HG03575 (cell line): Measurements from ENCODE around the gene ALG3.
"Not testable (repeated sequence)": the region's sequence is repeated elsewhere in the genome, so short reads cannot be mapped to it uniquely, and the experiment has no call there.

Experiments
- ATAC-seq: cut with Tn5 transposase; IDR thresholded peaks from one replicate; pipeline ENCODE4 v1.9.1; 2021; ENCODE audit not compliant: unreplicated experiment, insufficient number of reproducible peaks, low FRiP score; ENCODE audit errors: extremely low read depth

ALG3 gene

DNA sequence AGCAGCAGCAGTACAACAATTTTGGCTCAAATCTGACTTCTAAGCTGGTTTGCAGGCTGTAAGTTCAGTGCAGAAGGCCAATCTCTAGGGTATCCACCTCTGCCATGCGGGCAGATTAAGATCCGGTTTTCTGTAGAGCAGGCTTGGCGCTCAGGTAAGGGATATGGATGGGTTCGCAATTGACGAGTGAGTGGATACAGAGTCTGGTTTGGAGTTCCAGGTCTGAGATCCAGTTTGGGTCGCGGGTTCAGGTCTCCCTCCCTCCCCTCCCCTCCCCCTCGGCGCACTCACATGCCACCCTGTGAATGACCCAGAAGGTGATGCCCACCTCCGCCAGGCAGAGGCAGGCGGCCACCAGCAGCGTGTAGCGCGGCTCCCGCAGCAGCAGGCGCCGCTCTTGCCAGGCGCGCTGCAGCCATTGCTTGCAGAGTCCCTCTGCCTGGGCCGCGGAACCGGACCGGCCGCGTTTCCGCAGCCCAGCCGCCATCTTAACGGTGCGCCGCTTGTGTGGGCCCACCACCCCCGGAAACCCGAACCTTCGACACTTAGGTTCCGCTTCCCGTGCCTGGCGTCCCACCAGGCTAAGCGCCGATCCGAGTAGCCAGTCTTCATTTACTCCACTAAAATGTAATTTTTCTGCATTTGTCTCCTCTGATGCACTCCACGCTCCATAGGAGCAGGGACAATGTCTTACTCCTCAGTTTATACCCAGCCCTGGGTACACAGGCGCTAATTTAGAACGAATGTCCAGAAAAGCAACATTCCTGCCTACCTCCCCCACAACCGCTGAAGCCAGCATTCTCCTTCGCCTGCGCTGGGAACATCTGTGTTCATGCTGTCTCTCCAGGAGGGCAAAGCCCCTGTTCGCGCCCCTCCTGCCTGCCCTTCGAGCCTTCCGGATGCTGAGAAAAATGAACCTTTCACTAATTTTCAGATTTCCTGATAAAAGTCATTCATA is at the start of gene ALG3:
TSS of gene ALG3 (minus strand) at position 509 of the 958 bp plus-strand sequence. CDS start at position 487, 22 bp downstream.
- ATAC-seq: no peak

DNA sequence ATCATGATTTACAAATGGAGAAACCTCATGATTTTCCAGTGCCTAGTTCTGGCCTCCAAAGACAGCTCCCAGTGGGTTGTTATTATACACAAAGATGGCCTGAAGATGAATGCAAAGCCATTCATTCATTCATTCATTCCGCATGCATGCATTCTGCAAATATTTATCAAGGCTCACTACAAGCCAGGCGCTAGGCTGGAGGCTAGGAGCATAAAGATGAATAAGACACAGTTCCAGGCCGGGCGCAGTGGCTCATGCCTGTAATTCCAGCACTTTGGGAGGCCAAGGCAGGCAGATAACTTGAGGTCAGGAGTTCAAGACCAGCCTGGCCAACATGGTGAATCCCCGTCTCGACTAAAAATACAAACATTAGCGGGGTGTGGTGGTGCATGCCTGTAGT is 47.9 kb upstream of the ALG3 start:
- ATAC-seq: no peak

GRCh38 chr3:184295771-184296170 is 47.0 kb upstream of the ALG3 start:
- ATAC-seq: no peak

DNA sequence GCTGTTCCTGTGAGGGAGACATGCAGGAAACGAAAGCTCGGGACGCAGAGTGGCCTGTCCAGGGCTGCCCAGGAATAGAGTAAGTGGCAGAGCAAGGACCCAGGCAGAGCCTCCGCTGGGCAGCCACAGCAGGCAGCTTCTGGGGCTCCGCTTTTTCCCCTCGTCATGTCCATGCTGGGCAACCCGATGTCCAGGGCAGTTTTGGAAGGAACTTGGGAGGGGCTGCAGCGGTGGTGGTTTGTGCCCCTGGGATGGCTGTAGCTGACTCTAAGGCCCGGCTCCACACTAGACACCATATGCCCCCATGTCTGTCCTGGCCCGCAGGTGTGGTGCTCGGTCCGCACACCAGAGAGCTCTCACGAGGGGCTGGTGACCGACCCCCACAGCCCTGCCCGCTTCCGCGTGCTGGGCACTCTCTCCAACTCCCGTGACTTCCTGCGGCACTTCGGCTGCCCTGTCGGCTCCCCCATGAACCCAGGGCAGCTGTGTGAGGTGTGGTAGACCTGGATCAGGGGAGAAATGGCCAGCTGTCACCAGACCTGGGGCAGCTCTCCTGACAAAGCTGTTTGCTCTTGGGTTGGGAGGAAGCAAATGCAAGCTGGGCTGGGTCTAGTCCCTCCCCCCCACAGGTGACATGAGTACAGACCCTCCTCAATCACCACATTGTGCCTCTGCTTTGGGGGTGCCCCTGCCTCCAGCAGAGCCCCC is 43.1 kb upstream of the ALG3 start:
- ATAC-seq: no peak

DNA sequence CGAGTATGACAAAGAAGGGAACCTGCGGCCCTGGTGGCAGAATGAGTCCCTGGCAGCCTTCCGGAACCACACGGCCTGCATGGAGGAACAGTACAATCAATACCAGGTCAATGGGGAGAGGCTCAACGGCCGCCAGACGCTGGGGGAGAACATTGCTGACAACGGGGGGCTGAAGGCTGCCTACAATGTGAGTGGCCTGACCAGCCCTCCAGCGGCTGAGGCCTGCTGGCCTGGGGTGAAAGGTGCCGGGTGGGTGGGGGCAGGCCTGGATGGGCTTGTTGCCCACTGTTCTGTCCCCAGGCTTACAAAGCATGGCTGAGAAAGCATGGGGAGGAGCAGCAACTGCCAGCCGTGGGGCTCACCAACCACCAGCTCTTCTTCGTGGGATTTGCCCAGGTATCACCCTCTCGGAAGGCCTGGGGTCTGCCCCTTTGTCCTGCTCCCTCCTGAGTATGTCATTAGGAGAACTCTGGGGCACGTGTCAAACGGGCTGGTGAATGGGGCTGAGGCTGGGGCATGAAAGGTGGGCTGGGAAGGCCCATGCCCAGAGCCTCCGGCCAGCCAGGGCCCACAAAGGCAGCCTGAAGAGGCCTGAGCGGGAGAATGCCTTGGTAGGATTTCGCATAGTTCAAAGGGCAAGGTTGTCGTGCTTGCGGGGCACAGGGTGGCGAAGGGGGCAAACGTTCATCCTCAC is 42.4 kb upstream of the ALG3 start:
- no peak for ATAC-seq

DNA sequence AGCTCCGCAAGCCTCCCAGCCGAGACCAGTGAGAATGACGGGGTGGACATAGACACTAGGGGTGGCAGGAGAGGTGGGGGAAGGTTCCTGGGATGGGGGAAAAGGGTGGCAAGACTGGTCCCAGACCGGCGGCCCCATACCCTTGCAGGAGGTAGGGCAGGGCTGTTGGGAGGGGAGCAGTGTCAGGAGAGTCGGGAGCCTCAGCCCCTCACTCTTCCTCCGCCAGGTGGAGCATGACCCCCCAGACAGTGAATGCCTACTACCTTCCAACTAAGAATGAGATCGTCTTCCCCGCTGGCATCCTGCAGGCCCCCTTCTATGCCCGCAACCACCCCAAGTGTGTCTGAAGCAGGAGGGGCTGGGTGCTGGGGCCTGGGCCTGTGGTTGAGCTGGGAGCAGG is 41.6 kb upstream of the ALG3 start:
- no peak for ATAC-seq

- ATAC-seq: no peak
Observed at GRCh38 chr3:184289426-184289938, 40.7 kb upstream of the ALG3 start.

DNA sequence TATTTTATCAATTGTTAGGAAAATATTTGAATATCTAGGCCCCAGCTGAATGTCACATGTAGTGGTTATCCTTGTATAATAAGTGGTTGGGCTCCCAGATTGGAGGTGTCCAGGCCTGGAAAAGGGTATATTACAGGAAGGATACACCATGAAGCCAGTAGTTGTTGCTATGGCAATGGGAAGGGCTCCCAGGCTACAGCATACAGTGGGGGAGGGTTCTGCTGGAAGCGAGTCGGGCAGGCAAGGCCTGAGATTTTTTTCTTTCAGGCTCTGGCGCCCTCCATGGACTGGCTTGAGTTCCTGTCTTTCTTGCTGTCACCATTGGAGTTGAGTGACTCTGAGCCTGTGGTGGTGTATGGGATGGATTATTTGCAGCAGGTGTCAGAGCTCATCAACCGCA is 35.9 kb upstream of the ALG3 start:
- ATAC-seq: no peak

DNA sequence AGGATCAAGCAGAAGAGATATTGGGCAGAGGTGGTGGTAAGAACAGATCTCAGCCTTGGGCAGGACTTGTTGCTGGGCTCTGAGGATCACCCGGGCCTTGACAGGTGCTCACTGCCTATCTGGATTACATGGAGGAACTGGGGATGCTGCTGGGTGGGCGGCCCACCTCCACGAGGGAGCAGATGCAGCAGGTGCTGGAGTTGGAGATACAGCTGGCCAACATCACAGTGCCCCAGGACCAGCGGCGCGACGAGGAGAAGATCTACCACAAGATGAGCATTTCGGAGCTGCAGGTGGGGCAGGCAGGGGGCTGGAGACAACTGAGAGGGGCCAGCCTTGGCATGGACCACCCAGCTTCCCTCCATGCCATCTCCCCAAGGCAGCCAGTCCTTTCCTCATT is 34.9 kb upstream of the ALG3 start:
- ATAC-seq: no peak

DNA sequence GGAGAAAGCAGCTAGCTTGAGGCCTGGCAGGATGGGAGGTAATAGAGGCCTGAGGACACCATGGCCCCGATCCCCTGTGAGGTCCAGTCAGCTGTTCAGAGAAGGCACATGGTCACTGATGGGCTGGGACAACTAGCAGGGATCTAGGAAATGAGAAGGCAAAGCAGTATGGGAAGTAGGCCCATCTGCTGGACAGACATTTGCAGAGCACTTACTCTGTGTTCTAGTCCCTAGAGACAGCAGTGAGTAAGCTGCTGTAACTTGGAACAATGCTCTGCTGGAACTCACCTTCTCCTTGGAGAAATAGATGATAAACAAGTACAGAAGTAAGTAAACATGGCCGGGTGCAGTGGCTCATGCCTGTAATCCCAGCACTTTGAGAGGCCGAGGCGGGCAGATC is 34.2 kb upstream of the ALG3 start:
- no peak for ATAC-seq

DNA sequence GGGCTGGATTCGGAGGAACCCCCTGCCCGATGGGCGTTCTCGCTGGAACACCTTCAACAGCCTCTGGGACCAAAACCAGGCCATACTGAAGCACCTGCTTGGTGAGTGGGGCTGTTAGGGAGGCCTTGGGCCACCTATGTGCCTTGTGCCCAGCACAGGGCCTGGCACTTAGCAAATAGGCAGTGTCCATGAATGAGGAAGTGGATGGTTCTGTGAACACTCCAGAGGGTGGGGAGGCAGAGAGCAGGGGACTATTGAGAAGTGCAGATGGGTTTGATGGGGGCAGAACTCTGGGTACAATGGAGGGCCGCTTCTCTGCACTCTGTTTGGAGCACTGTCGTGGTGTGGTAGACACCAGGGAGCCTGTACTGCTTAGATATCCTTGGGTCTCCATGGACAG is 28.6 kb upstream of the ALG3 start:
- ATAC-seq: no peak

DNA sequence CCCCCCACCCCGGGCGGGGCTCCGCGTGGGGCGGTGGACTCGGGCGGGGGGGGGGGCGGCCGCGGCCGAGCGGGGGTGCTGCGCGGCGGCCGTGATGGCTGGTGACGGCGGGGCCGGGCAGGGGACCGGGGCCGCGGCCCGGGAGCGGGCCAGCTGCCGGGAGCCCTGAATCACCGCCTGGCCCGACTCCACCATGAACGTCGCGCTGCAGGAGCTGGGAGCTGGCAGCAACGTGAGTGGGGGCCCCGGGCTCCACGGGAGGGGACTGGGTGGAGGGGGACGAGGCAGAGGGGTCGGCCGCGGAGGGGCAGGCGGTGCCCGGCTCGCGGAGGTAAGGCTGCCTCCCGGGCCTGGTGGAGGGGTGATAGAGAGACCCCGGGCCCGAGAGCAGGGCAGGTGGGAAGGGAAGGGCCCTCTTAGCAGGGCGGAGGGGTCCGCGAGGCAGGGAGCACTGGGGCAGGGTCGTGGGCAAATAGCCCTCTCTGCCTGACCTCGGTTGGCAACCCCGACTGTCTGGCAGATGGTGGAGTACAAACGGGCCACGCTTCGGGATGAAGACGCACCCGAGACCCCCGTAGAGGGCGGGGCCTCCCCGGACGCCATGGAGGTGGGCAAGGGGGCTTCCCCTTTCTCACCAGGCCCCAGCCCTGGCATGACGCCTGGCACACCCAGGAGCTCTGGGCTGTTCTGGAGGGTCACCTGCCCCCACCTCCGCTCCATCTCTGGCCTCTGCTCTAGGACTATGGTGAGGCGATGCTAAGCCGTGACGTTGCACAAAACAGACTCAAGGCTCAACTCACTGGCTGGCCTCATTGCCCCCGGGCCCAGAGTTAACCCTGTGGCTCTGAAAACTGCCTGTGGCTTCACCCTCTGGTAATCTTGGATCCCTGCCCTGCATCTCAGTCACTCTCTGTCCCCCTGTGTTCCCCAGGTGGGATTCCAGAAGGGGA is 27.5 kb upstream of the ALG3 start, which contains the start of gene ECE2:
TSS of gene ECE2 (plus strand) at position 62 of the 950 bp plus-strand sequence. CDS start at position 194, 132 bp downstream.
- no peak for ATAC-seq

GRCh38 chr3:184275381-184275701 is 26.6 kb upstream of the ALG3 start:
- ATAC-seq: no peak

GRCh38 chr3:184272269-184272668 is 23.5 kb upstream of the ALG3 start:
- ATAC-seq: no peak

DNA sequence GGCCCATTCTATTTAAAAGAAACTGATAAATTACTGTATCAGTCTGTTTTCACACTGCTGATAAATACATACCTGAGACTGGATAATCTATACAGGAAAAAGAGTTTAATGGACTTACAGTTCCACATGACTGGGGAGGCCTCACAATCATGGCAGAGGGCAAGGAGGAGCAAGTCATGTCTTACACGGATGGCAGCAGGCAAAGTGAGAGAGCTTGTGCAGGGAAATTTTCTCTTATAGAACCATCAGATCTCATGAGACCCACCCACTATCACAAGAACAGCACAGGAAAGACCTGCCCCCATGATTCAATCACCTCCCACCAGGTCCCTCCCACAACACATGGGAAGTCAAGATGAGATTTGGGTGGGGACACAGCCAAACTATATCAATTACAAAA is 18.5 kb upstream of the ALG3 start:
- not testable (repeated sequence) for ATAC-seq

DNA sequence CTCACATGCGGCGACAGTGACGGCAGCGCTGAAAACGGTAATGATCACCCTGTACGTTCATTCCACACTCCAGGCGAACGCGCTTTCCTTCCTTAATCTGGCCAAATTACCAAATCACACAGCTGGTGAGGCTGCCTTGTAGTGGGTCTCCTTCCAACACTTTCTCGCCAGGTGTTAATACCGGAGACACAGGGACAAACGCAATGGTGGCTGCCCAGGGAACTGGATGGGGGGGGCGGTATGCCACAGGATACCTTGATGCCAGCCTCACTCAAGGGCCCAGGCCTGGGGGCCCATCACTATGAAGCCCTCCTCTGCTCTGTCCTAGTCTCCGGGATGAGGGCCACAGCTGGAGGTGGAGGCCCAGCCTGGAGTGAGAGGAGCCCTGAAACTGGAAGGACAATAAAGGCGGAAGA is 14.0 kb upstream of the ALG3 start:
- no peak for ATAC-seq

DNA sequence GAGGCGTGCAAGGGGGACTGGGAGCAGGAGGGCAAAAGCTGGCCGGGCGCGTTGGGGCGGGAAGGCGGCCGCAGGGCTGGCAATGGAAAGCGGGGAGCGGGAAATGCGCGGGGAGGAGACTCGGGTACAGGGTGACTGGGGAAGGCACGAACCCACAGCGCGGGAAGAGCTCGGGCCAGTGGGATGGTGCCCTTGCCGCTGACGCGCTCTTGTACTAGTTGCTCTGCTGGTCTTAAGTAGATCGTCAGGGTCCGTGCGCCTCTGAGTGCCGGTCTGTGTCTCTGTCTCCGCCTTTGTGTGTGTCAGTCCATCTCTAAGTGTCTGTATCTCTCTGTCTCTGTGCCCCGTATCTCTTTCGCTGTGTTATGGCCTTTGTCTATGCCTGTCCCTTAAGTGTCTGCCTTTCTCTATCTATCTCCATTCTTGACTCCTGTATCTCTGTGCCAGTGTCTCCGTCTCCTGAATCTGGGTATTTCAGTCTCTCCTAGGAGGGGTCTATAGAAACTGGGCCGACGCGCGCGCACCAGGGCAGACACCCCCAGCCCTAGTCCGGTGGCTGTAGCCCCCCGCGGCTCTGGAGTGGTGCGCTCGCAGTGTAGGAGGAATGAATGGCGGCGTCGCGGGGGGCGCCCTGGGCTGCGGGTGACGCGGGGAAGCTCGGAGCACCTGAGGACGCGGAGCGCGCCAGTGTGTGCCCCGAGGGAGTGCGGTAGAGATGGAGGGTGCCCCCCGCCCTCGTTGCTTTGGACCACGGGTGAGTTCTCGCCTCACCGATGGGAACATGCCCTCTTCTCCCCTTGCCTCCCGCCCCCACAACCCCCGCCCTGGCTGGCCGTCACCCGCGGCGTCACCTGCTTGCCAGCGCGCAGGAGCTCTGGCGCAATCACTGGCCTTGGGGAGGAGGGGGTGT is 13.3 kb upstream of the ALG3 start:
- no peak for ATAC-seq
